ENCODE data around the gene STEAP3.
"Not testable (repeated sequence)": the region's sequence is repeated elsewhere in the genome, so short reads cannot be mapped to it uniquely, and the experiment has no call there.

DNA sequence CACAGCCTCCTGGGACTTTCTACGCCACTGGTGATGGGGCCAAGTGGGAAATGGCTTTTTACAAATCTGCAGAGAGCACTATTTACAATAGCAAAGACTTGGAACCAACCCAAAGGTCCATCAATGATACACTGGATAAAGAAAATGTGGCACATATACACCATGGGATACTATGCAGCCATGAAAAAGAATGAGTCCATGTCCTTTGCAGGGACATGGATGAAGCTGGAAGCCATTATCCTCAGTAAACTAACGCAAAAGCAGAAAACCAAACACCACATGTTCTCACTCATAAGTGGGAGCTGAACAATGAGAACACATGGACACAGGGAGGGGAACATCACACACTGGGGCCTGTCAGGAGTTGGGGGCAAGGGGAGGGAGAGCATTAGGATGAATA lies 54.8 kb downstream of the STEAP3 start:
- TF ChIP-seq, protein P1, sequence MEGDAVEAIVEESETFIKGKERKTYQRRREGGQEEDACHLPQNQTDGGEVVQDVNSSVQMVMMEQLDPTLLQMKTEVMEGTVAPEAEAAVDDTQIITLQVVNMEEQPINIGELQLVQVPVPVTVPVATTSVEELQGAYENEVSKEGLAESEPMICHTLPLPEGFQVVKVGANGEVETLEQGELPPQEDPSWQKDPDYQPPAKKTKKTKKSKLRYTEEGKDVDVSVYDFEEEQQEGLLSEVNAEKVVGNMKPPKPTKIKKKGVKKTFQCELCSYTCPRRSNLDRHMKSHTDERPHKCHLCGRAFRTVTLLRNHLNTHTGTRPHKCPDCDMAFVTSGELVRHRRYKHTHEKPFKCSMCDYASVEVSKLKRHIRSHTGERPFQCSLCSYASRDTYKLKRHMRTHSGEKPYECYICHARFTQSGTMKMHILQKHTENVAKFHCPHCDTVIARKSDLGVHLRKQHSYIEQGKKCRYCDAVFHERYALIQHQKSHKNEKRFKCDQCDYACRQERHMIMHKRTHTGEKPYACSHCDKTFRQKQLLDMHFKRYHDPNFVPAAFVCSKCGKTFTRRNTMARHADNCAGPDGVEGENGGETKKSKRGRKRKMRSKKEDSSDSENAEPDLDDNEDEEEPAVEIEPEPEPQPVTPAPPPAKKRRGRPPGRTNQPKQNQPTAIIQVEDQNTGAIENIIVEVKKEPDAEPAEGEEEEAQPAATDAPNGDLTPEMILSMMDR (IDR thresholded peaks at IDR 0.05), result not testable (repeated sequence)
- TF ChIP-seq POLR2A, EP300 (IDR thresholded peaks at IDR 0.05): not testable (repeated sequence)
